Prostate gland (tissue), 2 donors: ENCODE measurements around the gene PAM16. TPM values are rescaled to one million over a fixed set of nuclear protein-coding genes. Genes with fewer than 3 reads are reported as not detected.

ENCODE experiments used
- DNase-seq: peaks from one replicate; pipeline ENCODE4 v3.0.0-alpha.2; 2019; ENCODE audit warnings: low spot score
- H3K27ac ChIP-seq, 2 donors: fragments of 200-600 bp; sonication (generic); 2 replicates each; pipeline ENCODE4 v1.5.1; 2017 to 2019
- H3K27me3 ChIP-seq: fragments of 200-600 bp; sonication (generic); replicated peaks from 2 replicates; pipeline ENCODE4 v1.5.1; 2019; ENCODE audit not compliant: insufficient read depth
- H3K36me3 ChIP-seq, 2 donors: fragments of 200-600 bp; sonication (generic); 1 replicate in 1 of 2; 2 replicates in 1 of 2; pipeline versions ENCODE4 v1.5.1 to v1.8.1; 2017 to 2019
- H3K4me1 ChIP-seq: fragments of 200-600 bp; sonication (generic); replicated peaks from 2 replicates; pipeline ENCODE4 v1.5.1; 2019
- H3K4me3 ChIP-seq, 2 donors: fragments of 200-600 bp; sonication (generic); 2 replicates each; pipeline ENCODE4 v1.5.1; 2017 to 2019
- H3K9me3 ChIP-seq: fragments of 200-600 bp; sonication (generic); 2 replicates; pipeline ENCODE4 v1.5.1; 2017
- CTCF ChIP-seq, 4 experiments: fragments of 200-600 bp in 2 of 4; fragments of 450-650 bp in 2 of 4; sonication (generic) in 2 of 4; IDR thresholded peaks; 1 replicate in 3 of 4; 2 replicates in 1 of 4; pipeline ENCODE4 v1.5.1; 2016 to 2019; ENCODE audit warnings: antibody characterized with exemption in 4 of 4, mild to moderate bottlenecking in 2 of 4, moderate library complexity in 2 of 4
- POLR2A ChIP-seq: fragments of 450-650 bp; IDR thresholded peaks from one replicate; pipeline ENCODE4 v1.6.1; 2016; ENCODE audit warnings: antibody characterized with exemption, mild to moderate bottlenecking
- POLR2AphosphoS5 ChIP-seq: sonication (generic); formaldehyde crosslinking; IDR thresholded peaks from one replicate; pipeline ENCODE4 v1.6.1; 2017; ENCODE audit warnings: antibody characterized with exemption
- WGBS: methylation state at CpG from one replicate; pipeline ENCODE4 v1.1.5; 2018; 5-methylcytosine and 5-hydroxymethylcytosine counted together
- intact Hi-C: fragments of 100-400 bp; cut with DNase I; formaldehyde crosslinking; loops from one replicate; pipeline ENCODE4 v1.14.2; 2022
- total RNA-seq, 2 donors: library from RNA; depleted of rRNA; stranded (reverse); fragments of >200 nt; gene quantifications; one replicate each; pipeline ENCODE4 v1.1.0, GENCODE V29; 2016

Gene PAM16
- total RNA-seq, 2 donors from 2014 or later, result 28.6 to 100 TPM

- intact Hi-C loops, result no loop called here
- Histone ChIP-seq H3K4me3 (no peak overlapping the region), H3K9me3 (no peaks in the 10 kb centered on the region), H3K27me3 (no peaks in the 10 kb centered on the region), H3K27ac (peak overlapping the region in 1 of 2 donors; percentile 18), H3K36me3 (no peaks in the 10 kb centered on the region), H3K4me1 (no peaks in the 10 kb centered on the region)
- no peak for TF ChIP-seq CTCF (IDR thresholded peaks at IDR 0.05)
- TF ChIP-seq POLR2AphosphoS5, result no peak
- TF ChIP-seq POLR2A, result no peak
- no peak for DNase-seq
- WGBS, result 72% methylated on average over 11 of the region's 11 CpGs
Observed at GRCh38 chr16:4385789-4386450, 34.8 kb upstream of the PAM16 start.

- Histone ChIP-seq H3K27ac (no peak overlapping the region), H3K4me1 (no peaks in the 10 kb centered on the region), H3K27me3 (no peaks in the 10 kb centered on the region), H3K9me3 (no peaks in the 10 kb centered on the region), H3K4me3 (no peak overlapping the region), H3K36me3 (no peaks in the 10 kb centered on the region)
- WGBS, result 62% methylated on average over 20 of the region's 20 CpGs
- no peak for TF ChIP-seq CTCF (IDR thresholded peaks at IDR 0.05)
- no peak for TF ChIP-seq POLR2AphosphoS5
- no peak for TF ChIP-seq POLR2A
- intact Hi-C loops, result no loop called here
- DNase-seq, result no peak
Observed at GRCh38 chr16:4385066-4385788, 34.1 kb upstream of the PAM16 start.

- no peak for DNase-seq
- intact Hi-C loops, result no loop called here
- no peaks in the 10 kb centered on the region for H3K36me3 ChIP-seq
- H3K4me3 ChIP-seq, result no peak overlapping the region
- no peaks in the 10 kb centered on the region for H3K4me1 ChIP-seq
- 69% methylated on average over 20 of the region's 20 CpGs for WGBS
- H3K27me3 ChIP-seq, result no peaks in the 10 kb centered on the region
- TF ChIP-seq POLR2AphosphoS5 (no peak), POLR2A (no peak), CTCF (IDR thresholded peaks at IDR 0.05) (no peak)
- H3K9me3 ChIP-seq, result no peaks in the 10 kb centered on the region
- H3K27ac ChIP-seq, result no peak overlapping the region
Observed at GRCh38 chr16:4384509-4384942, 33.4 kb upstream of the PAM16 start.

- intact Hi-C loops, result no loop called here
- no peaks in the 10 kb centered on the region for H3K9me3 ChIP-seq
- H3K4me1 ChIP-seq, result no peaks in the 10 kb centered on the region
- 81% methylated on average over 12 of the region's 12 CpGs for WGBS
- TF ChIP-seq CTCF (IDR thresholded peaks at IDR 0.05), result no peak
- no peak for TF ChIP-seq POLR2A
- TF ChIP-seq POLR2AphosphoS5, result no peak
- no peak overlapping the region for H3K4me3 ChIP-seq
- DNase-seq, result no peak
- no peaks in the 10 kb centered on the region for H3K27me3 ChIP-seq
- H3K27ac ChIP-seq, result no peak overlapping the region
- H3K36me3 ChIP-seq, result no peaks in the 10 kb centered on the region
Observed at GRCh38 chr16:4383591-4384444, 32.7 kb upstream of the PAM16 start.
